Measurements from ENCODE around the gene CFAP73. TPM values are rescaled to one million over a fixed set of nuclear protein-coding genes. Genes with fewer than 3 reads are reported as not detected.

The CFAP73 gene
- total RNA-seq, result not detected in 2 replicates

GRCh38 chr12:113149361-113150150 lies at the start of gene CFAP73:
Gene CFAP73 (plus strand): TSS chr12:113149724. CDS start chr12:113149858, 134 bp downstream.

DNA sequence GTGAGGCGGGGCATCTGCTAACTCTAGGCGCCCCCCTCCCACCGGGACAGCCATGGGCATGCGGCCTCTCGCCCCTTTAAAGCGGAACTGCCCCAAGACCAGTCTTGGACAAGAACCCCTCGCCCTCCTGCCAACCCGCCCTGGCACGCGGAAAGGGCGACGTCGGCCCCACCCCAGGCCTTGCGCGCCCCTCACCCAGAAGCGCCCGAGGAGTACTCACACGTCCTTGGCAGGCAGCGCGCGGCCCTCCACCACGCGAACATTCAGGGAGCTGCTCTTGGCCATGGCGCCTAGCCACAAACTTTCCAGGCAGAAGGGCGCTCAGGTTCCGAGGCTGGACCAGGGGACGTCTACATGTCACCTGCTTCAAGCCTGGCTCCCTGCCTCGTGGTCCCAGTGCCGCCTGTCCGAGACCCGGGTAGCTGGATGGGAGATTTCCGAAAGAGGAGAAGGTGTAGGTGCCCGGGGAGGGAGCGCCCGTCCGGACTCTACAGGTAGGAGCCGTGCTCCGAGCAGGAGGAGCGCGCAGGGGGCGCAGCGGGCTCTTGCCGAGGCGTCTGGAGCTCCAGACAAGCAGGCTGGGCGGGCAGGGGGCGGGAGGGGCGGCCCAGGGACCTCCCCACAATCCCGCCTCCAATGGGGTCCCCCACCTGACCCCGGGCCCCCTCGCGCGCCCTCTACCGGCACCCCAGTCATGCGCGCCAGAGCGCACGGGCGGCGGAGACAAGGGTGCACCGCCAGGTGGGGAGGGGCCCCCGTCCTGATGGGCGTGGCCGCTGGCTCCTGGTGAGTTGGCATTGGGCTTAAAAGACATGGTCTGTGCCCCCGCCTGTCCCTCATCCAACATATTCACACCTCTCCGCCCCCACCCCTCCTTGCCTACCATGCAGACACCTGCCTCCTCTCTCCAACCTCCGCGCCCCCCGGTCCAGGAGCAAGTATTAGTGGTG lies 14.1 kb upstream of the CFAP73 start, which contains the start of gene RASAL1:
Gene RASAL1 (minus strand): TSS at position 584 of the 950 bp plus-strand sequence. CDS start 299 bp downstream, at position 285.

DNA sequence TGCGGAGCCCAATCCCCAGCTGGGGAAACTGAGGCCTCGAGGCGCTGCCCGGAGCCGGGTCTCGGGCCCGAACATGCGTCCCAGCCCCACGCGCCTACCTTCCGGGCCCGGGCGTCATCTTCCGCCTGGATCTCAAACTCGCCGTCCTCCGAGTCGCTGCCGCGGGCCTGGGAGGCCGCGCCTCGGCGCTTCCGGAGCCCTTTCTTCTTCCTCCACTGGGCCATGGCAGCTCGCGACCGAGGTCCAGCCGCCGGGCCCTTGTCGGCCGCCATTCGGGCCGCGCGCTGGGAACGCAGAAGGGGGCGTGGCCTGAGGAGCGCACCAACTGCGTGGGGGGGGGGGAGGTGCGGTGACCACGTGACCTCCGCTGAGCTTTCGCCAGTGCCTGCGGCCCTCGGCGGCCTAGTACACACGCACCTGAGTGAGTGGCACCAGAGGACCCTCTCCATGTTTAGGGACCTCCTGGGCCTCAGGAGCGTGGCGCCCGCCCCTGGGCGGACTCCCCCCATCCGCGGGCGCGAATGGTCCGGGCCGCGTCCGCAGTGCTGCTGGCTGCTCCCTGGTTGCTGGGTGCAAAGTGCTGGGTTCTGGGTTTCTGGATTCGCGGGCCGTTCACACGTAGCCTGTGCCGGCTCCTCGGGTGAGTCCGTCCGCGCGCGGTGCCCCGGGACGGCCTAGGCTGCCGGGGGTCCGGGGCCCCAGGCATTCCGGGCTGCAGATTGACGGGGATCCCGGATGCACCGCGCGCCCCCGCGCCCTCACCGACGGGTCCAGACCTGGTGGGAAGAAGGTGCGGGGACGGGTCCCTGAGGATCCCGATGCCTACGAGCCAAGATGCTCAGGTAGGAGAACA lies 35.9 kb downstream of the CFAP73 start, which contains the start of the genes DDX54 and RITA1:
Gene DDX54 (minus strand): TSS at position 299 of the 853 bp plus-strand sequence. CDS start 27 bp downstream, at position 272.
Gene RITA1 (plus strand): TSS at position 542 of the 853 bp plus-strand sequence. CDS start 1,026 bp downstream, outside the sequence.

Other genes starting within 250 kb of the CFAP73 start
- gene OAS1, start 242.8 kb upstream of the CFAP73 start, total RNA-seq, result 0.87 and 2.0 TPM in 2 replicates
- 5.8 and 16.4 TPM in 2 replicates for gene OAS3, start 211.2 kb upstream of the CFAP73 start, total RNA-seq
- gene OAS2, start 171.2 kb upstream of the CFAP73 start, total RNA-seq, result 2.9 and 3.3 TPM in 2 replicates
- gene DTX1, start 93.0 kb upstream of the CFAP73 start, total RNA-seq, result 0.83 TPM in 1 of 2 replicates, not detected in the other
- not detected in 2 replicates for gene RASAL1, start 14.0 kb upstream of the CFAP73 start, total RNA-seq
- gene DDX54, start 35.8 kb downstream of the CFAP73 start, total RNA-seq, result 29.8 and 30.3 TPM in 2 replicates
- 20.3 and 21.5 TPM in 2 replicates for gene RITA1, start 36.0 kb downstream of the CFAP73 start, total RNA-seq
- gene TPCN1, start 71.7 kb downstream of the CFAP73 start, total RNA-seq, result 24.4 and 42.5 TPM in 2 replicates
- 24.7 and 37.7 TPM in 2 replicates for gene SLC8B1, start 185.4 kb downstream of the CFAP73 start, total RNA-seq
- 59.1 and 102 TPM in 2 replicates for gene PLBD2, start 208.9 kb downstream of the CFAP73 start, total RNA-seq